Heart left ventricle (tissue), 13 donors: ENCODE results near the gene KDM1B.

Source experiments
- POLR2A ChIP-seq, 2 donors: fragments of 450-650 bp; IDR thresholded peaks; one replicate each; pipeline ENCODE4 v1.6.1; 2017; ENCODE audit warnings: antibody characterized with exemption in 2 of 2, mild to moderate bottlenecking in 2 of 2, moderate library complexity in 2 of 2
- TF ChIP-seq, protein P1 (sequence below), 12 donors: fragments of 200-600 bp; sonication (generic) in 4 of 12; IDR thresholded peaks; one replicate each; pipeline versions ENCODE4 v1.5.0 to v1.8.0; 2018 to 2022; ENCODE audit warnings: antibody characterized with exemption in 12 of 12, mild to moderate bottlenecking in 5 of 12
- donor health status: ischemic (EF 13 %, LVEDD 7.1; RV severe dilation, severe dysfunction).
- donor health status: DM: no; HTN: yes; CAD: no.
- donor health status: DM: no; HTN: no; CAD: no.
- donor health status: ischemic (EF 25% LVEDD 6.9; RV normal size, moderate dysfunction).
- donor health status: ischemic (EF 25% LVEDD 5.7; RV mildly dilated, moderate dysfunction).
- donor health status: ischemic (EF 35%, LVEDD 5.7; RV mildly dilated, moderate dysfunction).
- donor health status: nonischemic (EF 11% LVEDD 7.7; RV severe dilation, severe dysfunction).
- donor health status: DM: yes; HTN: yes; CAD: no.
- donor health status: PGD.
- donor health status: ischemic (EF 29% LVEDD 5.4; RV normal size, mild dysfunction).
- donor health status: nonischemic (EF 23%, LVEDD 6.1; RV moderate dilation, normal function).

GRCh38 chr6:18245079-18245478 lies 89.9 kb downstream of the KDM1B start:
- TF ChIP-seq, protein P1, sequence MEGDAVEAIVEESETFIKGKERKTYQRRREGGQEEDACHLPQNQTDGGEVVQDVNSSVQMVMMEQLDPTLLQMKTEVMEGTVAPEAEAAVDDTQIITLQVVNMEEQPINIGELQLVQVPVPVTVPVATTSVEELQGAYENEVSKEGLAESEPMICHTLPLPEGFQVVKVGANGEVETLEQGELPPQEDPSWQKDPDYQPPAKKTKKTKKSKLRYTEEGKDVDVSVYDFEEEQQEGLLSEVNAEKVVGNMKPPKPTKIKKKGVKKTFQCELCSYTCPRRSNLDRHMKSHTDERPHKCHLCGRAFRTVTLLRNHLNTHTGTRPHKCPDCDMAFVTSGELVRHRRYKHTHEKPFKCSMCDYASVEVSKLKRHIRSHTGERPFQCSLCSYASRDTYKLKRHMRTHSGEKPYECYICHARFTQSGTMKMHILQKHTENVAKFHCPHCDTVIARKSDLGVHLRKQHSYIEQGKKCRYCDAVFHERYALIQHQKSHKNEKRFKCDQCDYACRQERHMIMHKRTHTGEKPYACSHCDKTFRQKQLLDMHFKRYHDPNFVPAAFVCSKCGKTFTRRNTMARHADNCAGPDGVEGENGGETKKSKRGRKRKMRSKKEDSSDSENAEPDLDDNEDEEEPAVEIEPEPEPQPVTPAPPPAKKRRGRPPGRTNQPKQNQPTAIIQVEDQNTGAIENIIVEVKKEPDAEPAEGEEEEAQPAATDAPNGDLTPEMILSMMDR (IDR thresholded peaks at IDR 0.05) = no peak
- no peak for TF ChIP-seq POLR2A (IDR thresholded peaks at IDR 0.05)
